Activated gamma-delta T cell treated with anti-CD3 and anti-CD28 coated beads, Interleukin-2, amount 50 U/mL, for 16 hours (primary cell): ENCODE results near the gene AGRN.
A peak's percentile ranks its signal among the peaks of the same experiment; 100 is the strongest.
"Not testable (repeated sequence)": the region's sequence is repeated elsewhere in the genome, so short reads cannot be mapped to it uniquely, and the experiment has no call there.

Experiments
- DNase-seq: peaks from one replicate; pipeline ENCODE4 v3.0.0-alpha.2; 2020; ENCODE audit warnings: low read depth

The AGRN gene

GRCh38 chr1:1053682-1054081 lies 33.8 kb downstream of the AGRN start:
- DNase-seq, result no peak

GRCh38 chr1:1054099-1054700 lies 34.3 kb downstream of the AGRN start:
- no peak for DNase-seq

GRCh38 chr1:1054971-1055370 lies 35.1 kb downstream of the AGRN start:
- DNase-seq, result no peak

- DNase-seq, result no peak
Measured at GRCh38 chr1:1055841-1056736, 36.2 kb downstream of the AGRN start.

- DNase-seq, result not testable (repeated sequence)
Measured at GRCh38 chr1:1057769-1058087, 37.8 kb downstream of the AGRN start.

GRCh38 chr1:1058088-1058905 lies 38.4 kb downstream of the AGRN start:
- no peak for DNase-seq

- no peak for DNase-seq
Measured at GRCh38 chr1:1058921-1059493, 39.1 kb downstream of the AGRN start.

GRCh38 chr1:1059494-1060280 lies 39.8 kb downstream of the AGRN start:
- peak; percentile 91 for DNase-seq

GRCh38 chr1:1060281-1061000 lies 40.5 kb downstream of the AGRN start:
- no peak for DNase-seq

GRCh38 chr1:1061682-1062345 lies 41.9 kb downstream of the AGRN start:
- no peak for DNase-seq

GRCh38 chr1:1062348-1063163 lies 42.6 kb downstream of the AGRN start:
- no peak for DNase-seq

GRCh38 chr1:1063261-1063944 lies 43.5 kb downstream of the AGRN start:
- DNase-seq, result no peak

GRCh38 chr1:1063945-1064831 lies 44.3 kb downstream of the AGRN start:
- DNase-seq, result peak; percentile 90

- no peak for DNase-seq
Measured at GRCh38 chr1:1065265-1065939, 45.5 kb downstream of the AGRN start.

- DNase-seq, result not testable (repeated sequence)
Measured at GRCh38 chr1:1065940-1066304, 46.0 kb downstream of the AGRN start.

GRCh38 chr1:1066403-1067283 lies 46.7 kb downstream of the AGRN start:
- no peak for DNase-seq
